ENCODE data around the gene MYT1. TPM values are rescaled to one million over a fixed set of nuclear protein-coding genes. Genes with fewer than 3 reads are reported as not detected.

The MYT1 gene
- total and polyA plus RNA-seq, 2 of the 13 experiments (the other 11 are each of a cell fraction or from before 2014, with no cell fraction given), result 0.58 to 2.5 TPM

DNA sequence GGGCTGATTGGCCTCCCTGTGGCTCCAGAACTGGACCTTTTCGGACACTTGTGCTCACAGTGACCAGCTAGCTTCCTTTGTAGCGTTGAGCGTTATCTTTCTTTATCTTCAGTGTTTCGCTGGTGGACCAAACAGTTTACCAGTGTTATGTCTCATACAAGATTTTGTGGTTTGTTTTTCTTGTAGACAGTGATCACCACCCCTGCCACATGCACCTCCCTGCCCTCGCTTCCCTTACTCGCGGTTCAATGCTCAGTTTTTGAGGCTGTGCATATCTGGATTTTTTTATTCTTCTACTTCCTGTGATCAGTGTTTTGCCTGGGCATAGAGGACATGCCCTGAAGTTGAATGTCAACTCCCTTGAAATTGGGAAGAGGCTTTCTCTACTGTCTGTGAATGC lies 16.4 kb downstream of the MYT1 start (continued):
- TF ChIP-seq, protein P1, sequence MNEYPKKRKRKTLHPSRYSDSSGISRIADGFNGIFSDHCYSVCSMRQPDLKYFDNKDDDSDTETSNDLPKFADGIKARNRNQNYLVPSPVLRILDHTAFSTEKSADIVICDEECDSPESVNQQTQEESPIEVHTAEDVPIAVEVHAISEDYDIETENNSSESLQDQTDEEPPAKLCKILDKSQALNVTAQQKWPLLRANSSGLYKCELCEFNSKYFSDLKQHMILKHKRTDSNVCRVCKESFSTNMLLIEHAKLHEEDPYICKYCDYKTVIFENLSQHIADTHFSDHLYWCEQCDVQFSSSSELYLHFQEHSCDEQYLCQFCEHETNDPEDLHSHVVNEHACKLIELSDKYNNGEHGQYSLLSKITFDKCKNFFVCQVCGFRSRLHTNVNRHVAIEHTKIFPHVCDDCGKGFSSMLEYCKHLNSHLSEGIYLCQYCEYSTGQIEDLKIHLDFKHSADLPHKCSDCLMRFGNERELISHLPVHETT (CRISPR knock-in tag; conservative IDR thresholded peaks at IDR 0.05), result no peak

DNA sequence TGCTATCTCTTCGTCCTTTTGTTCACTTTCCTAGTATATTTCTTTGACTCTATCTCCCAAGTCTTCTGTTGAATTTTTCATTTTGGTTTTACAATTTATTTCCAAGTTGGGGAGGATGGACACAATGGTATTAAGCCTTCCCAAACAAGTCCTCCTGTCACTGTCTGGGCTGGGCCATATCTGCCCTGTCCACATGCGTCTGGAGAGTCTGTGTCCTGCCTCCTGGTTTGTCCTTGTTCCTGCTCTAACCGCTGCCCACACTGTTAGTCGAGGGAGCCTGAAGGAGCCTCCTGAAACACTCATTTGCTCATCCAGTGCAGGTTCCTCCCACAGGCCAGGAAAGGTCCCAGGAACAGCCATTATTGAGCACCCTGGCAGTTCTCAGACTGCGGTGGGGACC lies 17.1 kb downstream of the MYT1 start:
- WGBS (ENCODE audit: low lambda C conversion rate), result 28% methylated on average over 5 of the region's 5 CpGs
- no peak for FAIRE-seq

More for the DNA sequence above, 17.1 kb downstream of the MYT1 start:
- Histone ChIP-seq H4K20me1 (ENCODE audit: insufficient read depth, low read length) (no peaks in the 10 kb centered on the region), H3K36me3 (replicated peaks in 1 of 2; ENCODE audit: control insufficient read depth in 1 of 2, insufficient read depth in 2 of 2, low read length in 2 of 2) (no peaks in the 10 kb centered on the region), H3K27me3 (ENCODE audit: control insufficient read depth in 1 of 2, insufficient read depth in 2 of 2, low read length in 2 of 2) (peaks cover 5 to 40% of the 10 kb centered on the region in 2 experiments; a peak in 3 of 5 replicates), H3K79me2 (ENCODE audit: insufficient read depth, low read length) (no peaks in the 10 kb centered on the region), H3K27ac (ENCODE audit: extremely low read length, insufficient read depth, low read length) (no peak overlapping the region), H3K9me3 (ENCODE audit: low read length) (no peaks in the 10 kb centered on the region), H3K4me3 (replicated peaks in 1 of 3; ENCODE audit: insufficient read depth in 1 of 3, low read depth in 2 of 3, low read length in 3 of 3) (no peak overlapping the region), H3K4me2 (ENCODE audit: low read depth, low read length) (no peak overlapping the region), H3K9ac (ENCODE audit: insufficient read depth, low read depth, low read length) (no peak overlapping the region), H3K4me1 (ENCODE audit: insufficient read depth, low read length) (peaks cover 5% of the 10 kb centered on the region; the same call in 1 of the 2 replicates), H2AFZ (ENCODE audit: low read length) (no peak overlapping the region)
- ATAC-seq, result no peak
- in situ Hi-C loops (cut with HindIII; ENCODE audit: extremely low pct_ligation_motif_present, low pct_unique_long_range_greater_than_20kb) (no loop called here), intact Hi-C loops (cut with micrococcal nuclease; ENCODE audit: unreplicated experiment) (no loop called here)
- ChIA-PET POLR2A (no interaction called here), CTCF (ENCODE audit: low intra/inter-chr PET ratio, low total read pairs) (no interaction called here)
- BruUV-seq (replicated peaks), result no TSS peak
- no peak for DNase-seq (ENCODE audit: low spot score)
- TF ChIP-seq ZNF343 (CRISPR knock-in tag; IDR thresholded peaks at IDR 0.05) (no peak), ZNF234 (CRISPR knock-in tag; conservative IDR thresholded peaks at IDR 0.05) (no peak), ZNF235 (CRISPR knock-in tag; IDR thresholded peaks at IDR 0.05; ENCODE audit: borderline replicate concordance) (no peak)
- TF ChIP-seq, protein P2, sequence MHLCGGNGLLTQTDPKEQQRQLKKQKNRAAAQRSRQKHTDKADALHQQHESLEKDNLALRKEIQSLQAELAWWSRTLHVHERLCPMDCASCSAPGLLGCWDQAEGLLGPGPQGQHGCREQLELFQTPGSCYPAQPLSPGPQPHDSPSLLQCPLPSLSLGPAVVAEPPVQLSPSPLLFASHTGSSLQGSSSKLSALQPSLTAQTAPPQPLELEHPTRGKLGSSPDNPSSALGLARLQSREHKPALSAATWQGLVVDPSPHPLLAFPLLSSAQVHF (CRISPR knock-in tag; IDR thresholded peaks at IDR 0.05), result no peak

Data from HepG2 (cell line).